GM19023 (cell line): ENCODE measurements around the gene RFX8.
"Not testable (repeated sequence)": the region's sequence is repeated elsewhere in the genome, so short reads cannot be mapped to it uniquely, and the experiment has no call there.

Experiments used
- ATAC-seq: cut with Tn5 transposase; IDR thresholded peaks from one replicate; pipeline ENCODE4 v1.9.1; 2021; ENCODE audit warnings: mild to moderate bottlenecking, moderate library complexity; ENCODE audit not compliant: unreplicated experiment

Gene RFX8

GRCh38 chr2:101474731-101475384 lies at the start of gene RFX8:
RFX8 (minus strand) TSS chr2:101475112; CDS start chr2:101466848, 8,264 bp downstream.
- ATAC-seq = no peak

GRCh38 chr2:101521487-101521886 lies 46.6 kb upstream of the RFX8 start:
- ATAC-seq = no peak

- no peak for ATAC-seq
Measured at GRCh38 chr2:101520246-101520645, 45.3 kb upstream of the RFX8 start.

GRCh38 chr2:101518578-101519492 lies 43.9 kb upstream of the RFX8 start:
- no peak for ATAC-seq

GRCh38 chr2:101517758-101518271 lies 42.9 kb upstream of the RFX8 start:
- no peak for ATAC-seq

GRCh38 chr2:101516823-101517690 lies 42.1 kb upstream of the RFX8 start:
- no peak for ATAC-seq

GRCh38 chr2:101516349-101516748 lies 41.4 kb upstream of the RFX8 start:
- no peak for ATAC-seq

GRCh38 chr2:101515477-101515876 lies 40.6 kb upstream of the RFX8 start:
- ATAC-seq = no peak

GRCh38 chr2:101512993-101513392 lies 38.1 kb upstream of the RFX8 start:
- ATAC-seq = no peak

- ATAC-seq = no peak
Measured at GRCh38 chr2:101511381-101511780, 36.5 kb upstream of the RFX8 start.

- ATAC-seq = no peak
Measured at GRCh38 chr2:101509499-101510284, 34.8 kb upstream of the RFX8 start.

- no peak for ATAC-seq
Measured at GRCh38 chr2:101508636-101509035, 33.7 kb upstream of the RFX8 start.

- not testable (repeated sequence) for ATAC-seq
Measured at GRCh38 chr2:101505276-101505675, 30.4 kb upstream of the RFX8 start.

GRCh38 chr2:101504744-101505143 lies 29.8 kb upstream of the RFX8 start:
- not testable (repeated sequence) for ATAC-seq

GRCh38 chr2:101502095-101502494 lies 27.2 kb upstream of the RFX8 start:
- ATAC-seq = no peak

GRCh38 chr2:101501443-101501842 lies 26.5 kb upstream of the RFX8 start:
- ATAC-seq = no peak

GRCh38 chr2:101500860-101501259 lies 25.9 kb upstream of the RFX8 start:
- no peak for ATAC-seq

- no peak for ATAC-seq
Measured at GRCh38 chr2:101500180-101500579, 25.3 kb upstream of the RFX8 start.

GRCh38 chr2:101496279-101496678 lies 21.4 kb upstream of the RFX8 start:
- no peak for ATAC-seq

GRCh38 chr2:101492936-101493473 lies 18.1 kb upstream of the RFX8 start:
- ATAC-seq = no peak
